Colonic mucosa (tissue), 4 donors: Measurements from ENCODE around the gene FBXO45. TPM values are rescaled to one million over a fixed set of nuclear protein-coding genes. Genes with fewer than 3 reads are reported as not detected.

ENCODE experiments used
- DNase-seq: peaks from one replicate; pipeline ENCODE4 v3.0.0-alpha.2; 2020
- H3K27ac ChIP-seq: fragments of 200-600 bp; one replicate; pipeline ENCODE4 v1.8.0; 2021
- H3K27me3 ChIP-seq: fragments of 200-600 bp; one replicate; pipeline ENCODE4 v1.8.0; 2021
- H3K36me3 ChIP-seq: fragments of 200-600 bp; one replicate; pipeline ENCODE4 v1.8.0; 2021
- H3K4me1 ChIP-seq: fragments of 200-600 bp; one replicate; pipeline ENCODE4 v1.8.0; 2021; ENCODE audit warnings: mild to moderate bottlenecking
- H3K4me3 ChIP-seq: fragments of 200-600 bp; one replicate; pipeline ENCODE4 v1.8.0; 2021
- H3K9ac ChIP-seq, 2 donors: one replicate each; pipeline ENCODE4 v1.7.0; 2013; ENCODE audit warnings: control low read depth in 2 of 2, low read depth in 2 of 2, low read length in 2 of 2
- H3K9me3 ChIP-seq: fragments of 200-600 bp; one replicate; pipeline ENCODE4 v1.8.0; 2021
- intact Hi-C: fragments of 100-400 bp; cut with DNase I; formaldehyde crosslinking; loops from one replicate; pipeline ENCODE4 v1.14.1; 2022
- total RNA-seq, 2 donors: library from RNA; stranded (reverse); fragmentation: NEBNext Ultra II Directional in 1 of 2; extraction: Animal tissue kit (Norgen Biotek cat#: 25700) in 1 of 2; gene quantifications; one replicate each; pipeline ENCODE4 v1.2.1, GENCODE V29; 2021
- TF ChIP-seq, protein P1 (sequence below): fragments of 200-600 bp; IDR thresholded peaks from one replicate; pipeline ENCODE4 v1.8.0; 2022; ENCODE audit warnings: antibody characterized with exemption, mild to moderate bottlenecking
- donor health status: healthy.
- donor health status: DM: no; HTN: no; CAD: no.
- donor health status: DM: no; HTN: no; CAD: no.

The FBXO45 gene
- total RNA-seq, 2 donors from 2014 or later, result 12.1 to 13.9 TPM

GRCh38 chr3:196620684-196621083 lies 52.2 kb downstream of the FBXO45 start:
- Histone ChIP-seq H3K36me3 (no peaks in the 10 kb centered on the region), H3K27ac (no peak overlapping the region), H3K27me3 (no peaks in the 10 kb centered on the region), H3K4me3 (no peak overlapping the region), H3K9ac (no peak overlapping the region), H3K4me1 (no peaks in the 10 kb centered on the region), H3K9me3 (no peaks in the 10 kb centered on the region)
- TF ChIP-seq, protein P1, sequence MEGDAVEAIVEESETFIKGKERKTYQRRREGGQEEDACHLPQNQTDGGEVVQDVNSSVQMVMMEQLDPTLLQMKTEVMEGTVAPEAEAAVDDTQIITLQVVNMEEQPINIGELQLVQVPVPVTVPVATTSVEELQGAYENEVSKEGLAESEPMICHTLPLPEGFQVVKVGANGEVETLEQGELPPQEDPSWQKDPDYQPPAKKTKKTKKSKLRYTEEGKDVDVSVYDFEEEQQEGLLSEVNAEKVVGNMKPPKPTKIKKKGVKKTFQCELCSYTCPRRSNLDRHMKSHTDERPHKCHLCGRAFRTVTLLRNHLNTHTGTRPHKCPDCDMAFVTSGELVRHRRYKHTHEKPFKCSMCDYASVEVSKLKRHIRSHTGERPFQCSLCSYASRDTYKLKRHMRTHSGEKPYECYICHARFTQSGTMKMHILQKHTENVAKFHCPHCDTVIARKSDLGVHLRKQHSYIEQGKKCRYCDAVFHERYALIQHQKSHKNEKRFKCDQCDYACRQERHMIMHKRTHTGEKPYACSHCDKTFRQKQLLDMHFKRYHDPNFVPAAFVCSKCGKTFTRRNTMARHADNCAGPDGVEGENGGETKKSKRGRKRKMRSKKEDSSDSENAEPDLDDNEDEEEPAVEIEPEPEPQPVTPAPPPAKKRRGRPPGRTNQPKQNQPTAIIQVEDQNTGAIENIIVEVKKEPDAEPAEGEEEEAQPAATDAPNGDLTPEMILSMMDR, result no peak
- DNase-seq, result no peak
- intact Hi-C loops, result no loop called here

- intact Hi-C loops, result no loop called here
- TF ChIP-seq, protein P1, result no peak
- no peaks in the 10 kb centered on the region for H3K36me3 ChIP-seq
- no peak for DNase-seq
- H3K4me1 ChIP-seq, result no peaks in the 10 kb centered on the region
- no peak overlapping the region for H3K4me3 ChIP-seq
- H3K9ac ChIP-seq, result no peak overlapping the region
- no peaks in the 10 kb centered on the region for H3K9me3 ChIP-seq
- no peaks in the 10 kb centered on the region for H3K27me3 ChIP-seq
- no peak overlapping the region for H3K27ac ChIP-seq
Observed at GRCh38 chr3:196621611-196622010, 53.2 kb downstream of the FBXO45 start.

DNA sequence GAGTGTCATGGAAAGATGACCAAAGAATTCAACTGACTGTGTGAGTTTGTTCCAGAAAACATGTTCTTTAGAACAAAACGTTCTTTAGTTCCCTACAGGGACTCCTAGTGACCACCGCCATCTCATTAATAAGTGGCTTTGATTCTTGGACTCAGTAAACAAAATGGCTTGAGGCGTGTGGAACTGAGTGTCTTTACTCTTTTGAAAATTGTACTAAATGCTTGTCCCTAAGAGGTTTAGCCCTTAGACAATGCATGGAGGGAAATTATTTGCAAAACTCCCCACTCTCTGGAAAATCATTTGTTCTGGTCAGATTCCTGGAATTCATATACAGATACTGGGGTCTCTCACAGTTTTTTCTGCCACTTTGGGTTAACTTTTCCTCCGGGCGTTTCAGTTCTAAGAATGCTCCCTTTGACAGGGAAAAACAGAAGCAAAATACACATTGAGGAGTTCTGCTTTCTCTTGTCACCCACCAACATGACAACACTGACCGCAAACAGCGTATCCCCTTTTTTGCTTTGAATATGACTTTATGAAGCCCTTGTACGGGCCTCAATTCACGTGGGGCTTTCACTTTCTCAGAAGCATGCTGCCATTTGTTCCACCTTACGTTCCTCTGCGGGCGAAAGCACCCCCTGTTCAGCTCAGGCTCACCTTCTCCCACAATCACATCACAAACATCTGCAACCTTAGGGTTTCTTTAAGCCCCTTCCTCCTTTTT lies 55.8 kb downstream of the FBXO45 start:
- Histone ChIP-seq H3K4me1 (no peaks in the 10 kb centered on the region), H3K9ac (no peak overlapping the region), H3K9me3 (no peaks in the 10 kb centered on the region), H3K27me3 (no peaks in the 10 kb centered on the region), H3K27ac (no peak overlapping the region), H3K36me3 (no peaks in the 10 kb centered on the region), H3K4me3 (no peak overlapping the region)
- DNase-seq, result no peak
- TF ChIP-seq, protein P1, result no peak
- intact Hi-C loops, result no loop called here

DNA sequence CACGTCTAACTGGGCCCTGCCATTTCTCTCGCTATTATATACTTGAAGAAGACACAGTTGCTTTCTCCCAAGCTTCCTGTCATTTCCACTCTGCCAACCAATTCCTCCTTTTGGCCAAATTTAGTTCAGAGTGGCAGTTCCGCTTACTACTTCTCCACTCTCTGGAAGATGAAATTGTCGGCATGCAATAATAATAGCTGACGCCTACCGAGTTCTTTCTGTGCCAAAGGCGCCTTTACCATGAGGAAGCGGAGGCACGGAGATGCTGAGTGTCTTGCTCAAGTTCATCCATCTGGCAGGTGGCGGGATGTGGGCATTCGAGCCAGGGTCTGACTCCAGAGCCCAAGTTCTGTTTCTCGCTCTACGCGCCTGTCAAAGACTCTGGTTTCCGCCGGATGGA lies 56.4 kb downstream of the FBXO45 start:
- Histone ChIP-seq H3K4me3 (no peak overlapping the region), H3K27ac (no peak overlapping the region), H3K27me3 (no peaks in the 10 kb centered on the region), H3K9ac (no peak overlapping the region), H3K4me1 (no peaks in the 10 kb centered on the region), H3K36me3 (no peaks in the 10 kb centered on the region), H3K9me3 (no peaks in the 10 kb centered on the region)
- DNase-seq, result no peak
- TF ChIP-seq, protein P1, result no peak
- intact Hi-C loops, result no loop called here

GRCh38 chr3:196625331-196625730 lies 56.9 kb downstream of the FBXO45 start:
- TF ChIP-seq, protein P1, result no peak
- Histone ChIP-seq H3K4me3 (no peak overlapping the region), H3K27me3 (no peaks in the 10 kb centered on the region), H3K36me3 (no peaks in the 10 kb centered on the region), H3K4me1 (no peaks in the 10 kb centered on the region), H3K9ac (no peak overlapping the region), H3K27ac (no peak overlapping the region), H3K9me3 (no peaks in the 10 kb centered on the region)
- no peak for DNase-seq
- intact Hi-C loops, result no loop called here
